ENCODE results near the gene APOF. TPM values are rescaled to one million over a fixed set of nuclear protein-coding genes. Genes with fewer than 3 reads are reported as not detected.

APOF gene
- total RNA-seq, 2 donors from 2014 or later, result not detected

DNA sequence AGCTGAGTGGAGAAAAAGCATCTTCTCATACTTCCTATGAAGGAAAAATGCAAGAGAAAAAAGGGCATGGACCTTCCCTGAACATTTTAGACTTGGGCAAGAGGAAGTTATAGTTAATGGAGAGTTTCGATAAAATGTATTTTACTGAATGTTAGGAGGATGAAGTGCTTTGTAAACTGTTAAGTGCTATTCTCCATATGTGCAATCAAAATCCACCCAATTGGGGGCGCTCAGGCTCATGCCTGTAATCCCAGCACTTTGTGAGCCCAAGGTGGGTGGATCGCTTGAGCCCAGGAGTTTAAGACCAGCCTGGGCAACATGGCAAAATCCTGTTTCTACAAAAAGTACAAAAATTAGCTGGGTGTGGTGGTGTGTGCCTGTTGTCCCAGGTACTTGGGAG, 45.0 kb downstream of the APOF start:
- DNase-seq, result no peak
- Histone ChIP-seq H3K4me1 (peaks cover 22% of the 10 kb centered on the region), H3K9me3 (no peaks in the 10 kb centered on the region), H3K27ac (no peak overlapping the region), H3K4me3 (no peak overlapping the region), H3K27me3 (no peaks in the 10 kb centered on the region), H3K36me3 (replicated peaks in 1 of 2; ENCODE audit: insufficient read depth in 1 of 2, low read depth in 2 of 2) (peaks cover 0 to 17% of the 10 kb centered on the region in 2 donors)
- 95 to 98% methylated on average over 3 of the region's 3 CpGs for WGBS, 2 donors
- intact Hi-C loops (cut with DNase I), result loop anchor here (10.0 kb wide), 1 partner anchor 137 kb away; the partner anchor contains the start of gene MIP
- ATAC-seq, result no peak
- TF ChIP-seq POLR2A (IDR thresholded peaks at IDR 0.05), result no peak
- TF ChIP-seq, protein P1, sequence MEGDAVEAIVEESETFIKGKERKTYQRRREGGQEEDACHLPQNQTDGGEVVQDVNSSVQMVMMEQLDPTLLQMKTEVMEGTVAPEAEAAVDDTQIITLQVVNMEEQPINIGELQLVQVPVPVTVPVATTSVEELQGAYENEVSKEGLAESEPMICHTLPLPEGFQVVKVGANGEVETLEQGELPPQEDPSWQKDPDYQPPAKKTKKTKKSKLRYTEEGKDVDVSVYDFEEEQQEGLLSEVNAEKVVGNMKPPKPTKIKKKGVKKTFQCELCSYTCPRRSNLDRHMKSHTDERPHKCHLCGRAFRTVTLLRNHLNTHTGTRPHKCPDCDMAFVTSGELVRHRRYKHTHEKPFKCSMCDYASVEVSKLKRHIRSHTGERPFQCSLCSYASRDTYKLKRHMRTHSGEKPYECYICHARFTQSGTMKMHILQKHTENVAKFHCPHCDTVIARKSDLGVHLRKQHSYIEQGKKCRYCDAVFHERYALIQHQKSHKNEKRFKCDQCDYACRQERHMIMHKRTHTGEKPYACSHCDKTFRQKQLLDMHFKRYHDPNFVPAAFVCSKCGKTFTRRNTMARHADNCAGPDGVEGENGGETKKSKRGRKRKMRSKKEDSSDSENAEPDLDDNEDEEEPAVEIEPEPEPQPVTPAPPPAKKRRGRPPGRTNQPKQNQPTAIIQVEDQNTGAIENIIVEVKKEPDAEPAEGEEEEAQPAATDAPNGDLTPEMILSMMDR (IDR thresholded peaks at IDR 0.05), result no peak

DNA sequence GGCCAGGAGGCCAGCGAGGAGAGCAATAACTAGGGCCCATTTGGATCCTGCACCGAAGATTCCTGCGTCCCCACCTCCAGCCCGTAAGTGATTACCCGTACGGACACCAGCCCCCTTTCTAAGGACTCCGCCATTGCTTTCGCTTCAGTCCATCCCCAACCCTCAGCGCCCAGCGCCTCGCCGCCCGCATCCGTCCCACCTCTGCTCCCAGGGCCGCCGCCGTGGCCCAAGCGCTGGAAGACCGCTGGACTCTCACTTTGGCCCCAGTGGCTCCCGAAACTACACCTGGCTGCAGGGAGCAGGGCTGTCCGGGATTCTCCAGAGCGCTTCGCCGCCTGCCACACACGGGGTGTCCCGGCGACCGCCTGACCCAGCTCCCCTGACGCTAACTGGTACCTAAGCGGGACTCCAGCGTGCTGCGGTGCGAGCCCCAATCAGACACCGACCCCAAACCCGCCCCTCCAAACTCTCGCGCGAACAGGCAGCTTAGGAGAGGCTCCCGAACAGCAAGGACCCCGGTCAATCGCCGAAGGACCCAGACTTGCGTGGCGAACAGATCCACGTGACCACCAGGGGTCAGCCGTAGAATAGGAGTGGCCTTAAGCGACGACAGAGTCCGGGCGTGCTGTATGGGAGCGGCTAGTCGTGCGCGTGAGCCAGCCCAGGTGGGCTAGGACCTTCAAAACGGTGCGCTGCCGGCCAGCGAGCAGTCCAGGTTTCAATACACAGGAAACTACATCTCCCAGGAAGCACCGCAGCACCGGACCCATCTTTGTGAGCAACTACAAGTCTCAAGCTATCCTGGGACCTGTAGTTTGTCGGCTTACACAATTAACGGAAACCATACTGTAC, 46.8 kb downstream of the APOF start, which contains the start of gene CNPY2:
TSS of gene CNPY2 (minus strand) at position 367 of the 852 bp plus-strand sequence. CDS start 771 bp downstream, outside the sequence.
- H3K36me3 ChIP-seq (replicated peaks in 1 of 2; ENCODE audit: insufficient read depth in 1 of 2, low read depth in 2 of 2), result peaks cover 0 to 17% of the 10 kb centered on the region in 2 donors
- H3K27me3 ChIP-seq, result no peaks in the 10 kb centered on the region
- 0 to 4% methylated on average over 4 to 61 of the region's 62 CpGs for WGBS, 2 donors

DNA sequence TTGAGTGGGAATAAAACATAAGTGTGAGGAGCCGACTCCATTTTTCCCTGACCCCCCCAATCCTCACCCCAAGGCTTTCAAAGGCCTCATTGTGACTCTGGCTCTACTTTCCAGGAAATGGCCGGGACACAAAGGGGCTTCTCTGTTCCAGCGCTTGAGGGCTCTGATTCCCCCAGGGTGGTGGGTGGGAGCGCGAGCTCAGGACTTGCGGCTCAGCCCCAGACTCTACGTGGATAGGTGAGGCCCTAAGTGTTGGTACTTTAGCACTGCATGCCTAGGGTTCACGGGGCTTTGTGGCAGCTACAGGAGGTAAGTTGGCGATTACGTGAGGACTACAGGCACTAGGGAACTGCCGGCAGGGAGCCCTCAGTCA, 47.4 kb downstream of the APOF start:
- TF ChIP-seq, protein P1 (IDR thresholded peaks at IDR 0.05), result no peak
- no peak for TF ChIP-seq POLR2A (IDR thresholded peaks at IDR 0.05)
- no peaks in the 10 kb centered on the region for H3K27me3 ChIP-seq
- intact Hi-C loops (cut with DNase I), result loop anchor here (10.0 kb wide), 1 partner anchor 140 kb away; the partner anchor contains the start of gene MIP
- H3K4me1 ChIP-seq, result peaks cover 22% of the 10 kb centered on the region
- H3K27ac ChIP-seq, result peak overlapping the region; percentile 95 to 98 (median 97)
- H3K36me3 ChIP-seq (replicated peaks in 1 of 2; ENCODE audit: insufficient read depth in 1 of 2, low read depth in 2 of 2), result peaks cover 0 to 19% of the 10 kb centered on the region in 2 donors
- ATAC-seq (no peak), DNase-seq (peak in 2 of 4 donors; percentile 15 to 16)
- H3K4me3 ChIP-seq, result peak overlapping the region; percentile 72 to 89
- H3K9me3 ChIP-seq, result no peaks in the 10 kb centered on the region
- 0 to 1% methylated on average over 1 to 11 of the region's 11 CpGs for WGBS, 2 donors

More for the DNA sequence above, 46.8 kb downstream of the APOF start, which contains the start of gene CNPY2:
- DNase-seq (peak; percentile 96 to 98 (median 96)), ATAC-seq (peak; percentile 91)
- peak within 1 kb of the TSS; percentile 72 to 89 for H3K4me3 ChIP-seq
- peaks cover 22% of the 10 kb centered on the region for H3K4me1 ChIP-seq
- peak within 1 kb of the TSS; percentile 95 to 98 (median 97) for H3K27ac ChIP-seq
- intact Hi-C loops (cut with DNase I), result loop anchor here (10.0 kb wide), 1 partner anchor 139 kb away; the partner anchor contains the start of gene MIP
- TF ChIP-seq POLR2A (IDR thresholded peaks at IDR 0.05), result peak; percentile 74 to 96 (median 92)
- TF ChIP-seq, protein P1 (IDR thresholded peaks at IDR 0.05), result peak in 4 of 7 experiments; percentile 11 to 49 (median 42)
- H3K9me3 ChIP-seq, result no peaks in the 10 kb centered on the region

DNA sequence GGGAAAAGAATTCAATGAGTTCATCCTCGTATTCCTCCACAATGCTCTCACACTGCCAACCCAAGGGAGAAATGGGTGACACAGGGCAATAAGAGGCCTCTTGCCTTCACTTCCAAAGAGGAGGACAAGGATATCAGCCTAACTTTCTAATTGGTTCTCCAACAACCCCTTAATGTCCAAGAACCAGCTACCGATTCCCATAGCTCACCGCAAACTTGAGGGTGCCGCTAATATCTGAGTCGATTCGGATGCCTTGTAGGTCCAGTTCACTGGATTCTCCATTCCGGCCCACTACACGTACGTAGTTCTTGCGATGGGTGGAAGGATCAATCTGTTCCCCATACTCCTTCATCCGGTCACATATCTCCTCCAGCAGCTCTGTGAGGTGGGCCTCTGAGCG, 51.7 kb downstream of the APOF start:
- intact Hi-C loops (cut with DNase I), result loop anchor here (10.0 kb wide), 1 partner anchor 144 kb away; the partner anchor contains the start of gene MIP
- WGBS, 2 donors, result 93 to 94% methylated on average over 12 of the region's 12 CpGs

More for the DNA sequence above, 51.7 kb downstream of the APOF start:
- no peak overlapping the region for H3K4me3 ChIP-seq
- ATAC-seq, result no peak
- TF ChIP-seq, protein P1 (IDR thresholded peaks at IDR 0.05), result no peak
- TF ChIP-seq POLR2A (IDR thresholded peaks at IDR 0.05), result no peak
- H3K27ac ChIP-seq, result no peak overlapping the region
- no peaks in the 10 kb centered on the region for H3K9me3 ChIP-seq
- H3K36me3 ChIP-seq (replicated peaks in 1 of 2; ENCODE audit: insufficient read depth in 1 of 2, low read depth in 2 of 2), result peaks cover 0 to 14% of the 10 kb centered on the region in 2 donors
- no peak for DNase-seq
- no peaks in the 10 kb centered on the region for H3K27me3 ChIP-seq
- peaks cover 13% of the 10 kb centered on the region for H3K4me1 ChIP-seq

Small RNA genes lying within 50 kb of the gene (small RNA-seq; reads per million reads assigned to genes)
- gene RNU7-40P, result not detected

Other genes starting within 250 kb of the APOF start
- gene RPL41, start 246.2 kb downstream of the APOF start, total RNA-seq, result 1,000 to 10,000 TPM; 1,174 to 2,214 TPM
- gene ZC3H10, start 244.6 kb downstream of the APOF start, total RNA-seq, result 10 to 100 TPM in 1 of 2 donors, under 1 TPM in 1; 0.99 to 11.2 TPM
- gene ESYT1, start 234.6 kb downstream of the APOF start, total RNA-seq, result 100 to 1,000 TPM in 1 of 2 donors, 10 to 100 TPM in 1; 43.3 to 182 TPM
- 10 to 100 TPM in 1 of 2 donors, 1 to 10 TPM in 1; 7.5 to 24.1 TPM for gene MYL6B, start 210.3 kb downstream of the APOF start, total RNA-seq
- gene MYL6, start 204.5 kb downstream of the APOF start, total RNA-seq, result 1,000 to 10,000 TPM in 1 of 2 donors, 100 to 1,000 TPM in 1; 838 to 1,110 TPM
- gene SMARCC2, start 173.4 kb downstream of the APOF start, total RNA-seq, result 10 to 100 TPM; 46.2 to 50.8 TPM
- gene RNF41, start 140.9 kb downstream of the APOF start, total RNA-seq, result 10 to 100 TPM; 13.2 TPM
- 10 to 100 TPM; 11.9 to 16.3 TPM for gene NABP2, start 138.5 kb downstream of the APOF start, total RNA-seq
- gene SLC39A5, start 132.8 kb downstream of the APOF start, total RNA-seq, result 100 to 1,000 TPM; 306 to 333 TPM
- 10 to 100 TPM; 15.2 to 21.0 TPM for gene ANKRD52, start 104.5 kb downstream of the APOF start, total RNA-seq
- 10 to 100 TPM; 28.0 to 34.9 TPM for gene COQ10A, start 95.9 kb downstream of the APOF start, total RNA-seq
- gene CS, start 62.5 kb downstream of the APOF start, total RNA-seq, result 10 to 100 TPM; 66.2 to 88.0 TPM
- gene CNPY2, start 46.9 kb downstream of the APOF start, total RNA-seq, result 100 to 1,000 TPM in 1 of 2 donors, 10 to 100 TPM in 1; 40.2 to 103 TPM
- gene PAN2, start 28.9 kb downstream of the APOF start, total RNA-seq, result 10 to 100 TPM; 47.2 to 59.0 TPM
- not detected for gene IL23A, start 24.0 kb downstream of the APOF start, total RNA-seq
- gene STAT2, start 2.8 kb downstream of the APOF start, total RNA-seq, result 100 to 1,000 TPM in 1 of 2 donors, 10 to 100 TPM in 1; 65.4 to 106 TPM
- gene TIMELESS, start 86.6 kb upstream of the APOF start, total RNA-seq, result 1 to 10 TPM; 4.7 to 6.9 TPM
- not detected for gene MIP, start 91.8 kb upstream of the APOF start, total RNA-seq
- gene SPRYD4, start 105.7 kb upstream of the APOF start, total RNA-seq, result 1 to 10 TPM; 1.6 to 2.1 TPM
- gene GLS2, start 125.3 kb upstream of the APOF start, total RNA-seq, result 10 to 100 TPM; 44.4 to 45.5 TPM
- gene RBMS2, start 159.0 kb upstream of the APOF start, total RNA-seq, result 10 to 100 TPM in 1 of 2 donors, 1 to 10 TPM in 1; 9.6 to 18.9 TPM

Data from body of pancreas (tissue), 4 donors.